Immature natural killer cell (primary cell): Measurements from ENCODE around the gene ARPC1A. TPM values are rescaled to one million over a fixed set of nuclear protein-coding genes. Genes with fewer than 3 reads are reported as not detected.

ENCODE experiments used
- DNase-seq, 3 donors: peaks; one replicate each; pipeline ENCODE4 v3.0.0; 2022; ENCODE audit warnings: mixed read lengths in 1 of 3
- H3K27ac Mint-ChIP-seq, 6 donors: one replicate each; pipeline ENCODE4 v1.8.0; 2020; ENCODE audit warnings: mixed read lengths in 6 of 6, mild to moderate bottlenecking in 5 of 6, inconsistent platforms in 4 of 6, moderate library complexity in 3 of 6
- H3K27me3 Mint-ChIP-seq, 3 donors: one replicate each; pipeline ENCODE4 v1.8.0; 2020 to 2021; ENCODE audit warnings: low read depth in 3 of 3, mild to moderate bottlenecking in 3 of 3, mixed read lengths in 3 of 3, moderate library complexity in 3 of 3, inconsistent platforms in 1 of 3
- H3K36me3 Mint-ChIP-seq, 3 donors: one replicate each; pipeline ENCODE4 v1.8.0; 2020; ENCODE audit warnings: mixed read lengths in 3 of 3, inconsistent platforms in 2 of 3, mild to moderate bottlenecking in 2 of 3
- H3K4me1 Mint-ChIP-seq, 2 donors: one replicate each; pipeline ENCODE4 v1.8.0; 2020; ENCODE audit warnings: inconsistent platforms in 2 of 2, mild to moderate bottlenecking in 2 of 2, mixed read lengths in 2 of 2, moderate library complexity in 1 of 2
- H3K4me3 Mint-ChIP-seq, 5 donors: one replicate each; pipeline ENCODE4 v1.8.0; 2020; ENCODE audit warnings: mild to moderate bottlenecking in 5 of 5, mixed read lengths in 5 of 5, inconsistent platforms in 3 of 5, moderate library complexity in 3 of 5
- H3K9me3 Mint-ChIP-seq, 6 donors: one replicate each; pipeline ENCODE4 v1.8.0; 2020; ENCODE audit warnings: mild to moderate bottlenecking in 6 of 6, mixed read lengths in 6 of 6, inconsistent platforms in 4 of 6, moderate library complexity in 3 of 6
- polyA plus RNA-seq, 3 donors: library from polyadenylated mRNA; unstranded; fragments of 300-500 nt; fragmentation: Illumina TruSeq; gene quantifications; one replicate each; pipeline ENCODE4 v1.2.3, GENCODE V29; 2021

The ARPC1A gene
- polyA plus RNA-seq, 3 donors from 2014 or later: 26.6 to 49.2 (median 39.5) TPM

DNA sequence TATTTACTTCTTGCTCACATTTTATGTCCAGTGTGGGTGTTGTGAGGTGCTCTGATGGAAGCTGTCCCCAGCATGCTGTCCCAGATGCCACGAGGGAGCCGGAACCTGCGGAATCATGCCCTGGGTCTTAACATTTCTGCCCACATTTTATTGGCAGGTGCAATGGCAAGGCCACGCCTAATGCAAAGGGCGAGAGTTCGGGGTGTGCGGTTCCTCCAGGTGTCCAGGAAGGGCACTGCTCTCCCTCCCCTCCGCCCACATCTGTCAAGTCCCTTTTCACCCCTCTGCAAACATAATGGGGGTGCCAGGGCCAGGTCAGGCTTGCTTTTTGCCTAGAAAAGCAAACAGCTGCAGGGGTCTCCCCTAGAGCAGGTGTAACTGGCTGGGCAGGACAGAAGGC lies 66.3 kb downstream of the ARPC1A start:
- H3K36me3 Mint-ChIP-seq: peaks cover 0 to 8% (median 0%) of the 10 kb centered on the region in 3 donors
- no peak for DNase-seq

DNA sequence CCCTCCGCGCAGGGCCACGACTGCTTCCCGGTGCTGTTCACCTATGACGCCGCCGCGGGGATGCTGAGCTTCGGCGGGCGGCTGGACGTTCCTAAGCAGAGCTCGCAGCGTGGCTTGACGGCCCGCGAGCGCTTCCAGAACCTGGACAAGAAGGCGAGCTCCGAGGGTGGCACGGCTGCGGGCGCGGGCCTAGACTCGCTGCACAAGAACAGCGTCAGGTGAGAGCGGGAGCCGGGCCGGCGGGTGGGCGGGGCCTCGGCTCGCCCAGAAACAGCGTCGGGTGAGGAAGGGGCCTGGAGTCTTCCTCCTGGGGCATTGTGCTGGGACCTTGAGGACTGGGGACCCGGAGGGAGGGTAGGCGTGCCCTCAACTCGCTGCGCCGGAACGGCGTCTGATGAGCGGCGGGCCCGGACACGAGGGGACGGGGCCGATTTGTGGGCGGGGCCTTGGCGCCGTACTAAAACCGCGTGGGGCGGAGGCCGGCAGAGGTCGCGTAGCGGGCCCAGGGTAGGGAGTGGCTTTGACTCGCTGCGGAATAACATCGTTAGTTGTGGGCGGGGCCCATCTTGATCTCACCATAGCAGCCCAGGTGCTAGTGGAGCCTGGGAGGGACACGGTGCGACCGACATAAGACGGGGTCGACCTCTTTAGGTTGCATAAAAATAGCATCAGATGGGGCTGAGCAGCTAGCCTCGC lies 67.1 kb downstream of the ARPC1A start:
- H3K4me1 Mint-ChIP-seq: peaks cover 17 to 21% of the 10 kb centered on the region in 2 donors
- no peaks in the 10 kb centered on the region for H3K9me3 Mint-ChIP-seq
- peaks cover 0 to 8% (median 0%) of the 10 kb centered on the region in 3 donors for H3K36me3 Mint-ChIP-seq

More for the DNA sequence above, 66.3 kb downstream of the ARPC1A start:
- no peaks in the 10 kb centered on the region for H3K9me3 Mint-ChIP-seq
- H3K27ac Mint-ChIP-seq: peak overlapping the region in 5 of 6 donors; percentile 51 to 92 (median 74)
- peak overlapping the region in 4 of 5 donors; percentile 20 to 87 (median 74) for H3K4me3 Mint-ChIP-seq
- peaks cover 0 to 4% (median 4%) of the 10 kb centered on the region in 3 donors for H3K27me3 Mint-ChIP-seq
- H3K4me1 Mint-ChIP-seq: peaks cover 15 to 18% of the 10 kb centered on the region in 2 donors

DNA sequence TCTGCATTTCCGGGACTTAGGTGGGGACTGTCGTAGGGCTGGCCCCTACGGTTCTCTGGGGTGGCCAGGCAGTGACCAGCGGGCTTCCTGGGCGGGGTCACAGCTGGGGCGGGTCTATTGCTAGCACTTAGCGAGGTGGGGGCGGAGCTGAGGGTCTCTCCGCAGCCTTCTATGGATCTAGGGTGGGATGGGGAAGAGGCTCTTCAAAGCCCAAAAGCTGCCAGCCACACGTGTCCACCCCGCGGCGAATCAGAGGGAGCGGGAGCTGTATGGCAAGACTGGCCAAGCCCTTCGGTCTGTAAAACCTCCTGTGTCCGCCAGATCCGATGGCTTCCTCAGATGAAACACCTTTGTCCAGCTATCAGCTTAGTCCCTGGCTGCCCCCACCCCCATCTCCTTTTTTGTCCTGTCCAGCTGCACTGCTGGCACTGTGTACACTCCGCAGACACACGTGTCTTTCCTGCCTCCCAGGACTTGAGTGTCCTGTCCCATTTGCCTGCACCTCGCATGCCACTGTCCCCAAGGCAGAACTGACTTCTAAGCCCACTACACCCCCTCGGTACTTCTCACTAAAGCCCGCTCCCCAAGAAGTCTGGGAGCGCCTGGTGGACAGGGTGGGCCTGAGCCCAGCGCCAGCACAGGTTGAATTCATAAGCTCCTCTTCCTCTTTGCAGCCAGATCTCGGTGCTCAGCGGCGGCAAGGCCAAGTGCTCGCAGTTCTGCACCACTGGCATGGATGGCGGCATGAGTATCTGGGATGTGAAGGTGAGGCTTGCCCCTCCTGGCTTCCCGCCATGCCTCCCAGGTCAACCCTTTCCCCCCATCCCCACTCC lies 67.9 kb downstream of the ARPC1A start:
- Mint-ChIP-seq H3K9me3 (no peaks in the 10 kb centered on the region), H3K27me3 (peaks cover 0 to 4% (median 4%) of the 10 kb centered on the region in 3 donors), H3K4me1 (peaks cover 18 to 25% of the 10 kb centered on the region in 2 donors), H3K36me3 (no peaks in the 10 kb centered on the region), H3K4me3 (peak overlapping the region; percentile 86 to 94 (median 90)), H3K27ac (peak overlapping the region; percentile 89 to 95 (median 92))
- DNase-seq: no peak

More for the DNA sequence above, 67.1 kb downstream of the ARPC1A start:
- peaks cover 0 to 4% (median 4%) of the 10 kb centered on the region in 3 donors for H3K27me3 Mint-ChIP-seq
- DNase-seq: peak; percentile 79 to 84 (median 84)
- peak overlapping the region; percentile 89 to 95 (median 92) for H3K27ac Mint-ChIP-seq
- peak overlapping the region; percentile 86 to 94 (median 90) for H3K4me3 Mint-ChIP-seq

DNA sequence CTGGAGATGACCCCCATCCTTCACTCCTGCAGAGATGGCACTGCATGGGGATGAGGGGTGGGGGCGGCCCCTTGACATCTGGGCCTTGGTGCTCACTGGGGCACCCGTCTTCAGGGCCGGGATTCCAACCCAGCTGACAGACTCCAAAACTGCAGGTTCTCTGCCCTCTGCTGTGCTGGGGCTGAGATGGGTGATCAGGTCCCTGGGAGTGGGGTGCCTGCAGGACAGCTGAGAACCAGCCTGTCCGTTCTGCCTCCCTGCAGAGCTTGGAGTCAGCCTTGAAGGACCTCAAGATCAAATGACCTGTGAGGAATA lies 68.4 kb downstream of the ARPC1A start:
- Mint-ChIP-seq H3K9me3 (no peaks in the 10 kb centered on the region), H3K4me3 (peak overlapping the region in 3 of 5 donors; percentile 5 to 87 (median 57)), H3K36me3 (peaks cover 0 to 3% (median 0%) of the 10 kb centered on the region in 3 donors), H3K4me1 (peaks cover 18 to 25% of the 10 kb centered on the region in 2 donors), H3K27ac (peak overlapping the region in 5 of 6 donors; percentile 25 to 92 (median 69)), H3K27me3 (peaks cover 0 to 4% (median 4%) of the 10 kb centered on the region in 3 donors)
- DNase-seq: no peak

DNA sequence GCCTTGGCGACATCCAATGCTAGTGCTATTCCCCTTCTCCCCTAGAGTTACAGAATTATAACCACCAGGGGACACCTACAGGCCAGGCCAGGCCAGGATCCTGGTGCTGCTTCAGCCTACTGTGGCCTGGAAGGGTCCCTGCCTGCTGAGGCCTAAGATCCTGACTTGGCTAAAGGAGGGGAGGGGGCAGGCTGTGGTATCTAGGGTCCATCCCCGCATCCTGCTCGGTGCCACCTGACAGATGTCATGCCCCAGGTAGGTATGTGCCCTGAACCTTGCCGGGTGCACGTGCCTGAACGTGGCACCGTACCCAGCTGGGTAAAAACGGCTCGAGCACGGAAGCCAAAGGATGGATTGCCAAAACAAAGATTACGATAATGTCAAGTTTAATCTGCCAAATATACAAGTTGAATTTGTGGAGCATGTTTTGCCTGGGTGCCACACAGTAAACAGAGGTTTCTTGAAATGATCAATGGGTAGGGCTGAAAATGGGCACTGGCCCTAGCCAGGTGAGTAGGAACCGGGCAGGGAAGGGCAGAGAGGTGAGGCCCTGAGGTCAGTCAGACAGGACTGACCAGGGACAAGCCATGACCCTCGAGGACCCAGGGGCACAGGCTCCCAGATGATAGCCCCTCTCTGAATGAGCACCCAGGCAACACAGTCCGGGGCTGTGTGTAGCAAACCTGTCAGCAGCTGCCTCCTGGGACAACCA lies 70.1 kb downstream of the ARPC1A start:
- peaks cover 0 to 4% (median 4%) of the 10 kb centered on the region in 3 donors for H3K27me3 Mint-ChIP-seq
- H3K36me3 Mint-ChIP-seq: peaks cover 0 to 4% (median under 1%) of the 10 kb centered on the region in 3 donors

DNA sequence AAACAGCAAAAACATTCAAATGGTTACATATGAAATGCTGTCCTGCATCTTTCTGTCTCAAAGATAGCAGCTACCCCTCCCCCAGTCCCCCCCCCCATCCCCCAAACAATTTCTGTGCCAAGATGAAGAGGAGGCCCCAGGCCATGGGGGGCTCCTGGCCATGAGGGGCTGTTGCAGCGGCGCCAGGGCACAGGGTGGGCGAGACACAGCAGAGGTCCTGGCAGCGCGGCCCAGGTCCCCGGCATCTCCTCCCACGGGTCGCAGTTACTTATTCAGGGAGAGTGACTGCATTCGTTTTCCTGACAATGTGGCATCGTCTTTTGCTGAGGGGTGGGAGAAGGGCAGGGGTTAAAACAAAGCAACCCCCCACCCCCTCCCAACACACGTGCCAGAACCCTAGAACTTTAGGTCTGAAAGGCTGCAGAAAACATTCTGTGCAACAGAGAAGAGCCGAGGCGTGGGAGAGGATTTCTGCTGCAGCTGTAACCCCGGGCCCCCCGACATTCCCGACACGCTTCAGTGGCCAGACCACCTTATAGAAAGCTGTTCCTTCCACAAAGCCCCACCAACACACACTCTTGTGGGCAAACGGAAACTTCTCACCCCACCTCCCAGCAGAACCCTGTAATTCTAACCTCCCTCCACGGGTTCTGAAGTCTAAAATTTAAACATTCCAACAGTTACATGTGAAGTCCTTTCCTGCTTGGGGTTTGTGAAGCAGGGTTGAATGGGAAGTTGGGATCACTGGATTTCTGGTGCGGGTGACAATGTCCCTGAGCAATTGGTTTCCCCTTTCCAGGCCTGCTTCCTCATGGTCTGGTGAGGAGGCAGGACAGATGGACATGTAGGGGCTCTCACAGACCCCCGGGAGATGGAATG lies 71.0 kb downstream of the ARPC1A start:
- Mint-ChIP-seq H3K9me3 (no peaks in the 10 kb centered on the region), H3K4me3 (no peak overlapping the region), H3K36me3 (peaks cover 4 to 8% (median 4%) of the 10 kb centered on the region in 3 donors), H3K27ac (peak overlapping the region in 4 of 6 donors; percentile 40 to 65 (median 52)), H3K27me3 (peaks cover 0 to 4% (median 4%) of the 10 kb centered on the region in 3 donors), H3K4me1 (peaks cover 21 to 32% of the 10 kb centered on the region in 2 donors)
- no peak for DNase-seq

More for the DNA sequence above, 70.1 kb downstream of the ARPC1A start:
- no peak overlapping the region for H3K4me3 Mint-ChIP-seq
- peaks cover 19 to 27% of the 10 kb centered on the region in 2 donors for H3K4me1 Mint-ChIP-seq
- peak overlapping the region in 3 of 6 donors; percentile 16 to 55 (median 40) for H3K27ac Mint-ChIP-seq
- no peaks in the 10 kb centered on the region for H3K9me3 Mint-ChIP-seq
- DNase-seq: no peak

DNA sequence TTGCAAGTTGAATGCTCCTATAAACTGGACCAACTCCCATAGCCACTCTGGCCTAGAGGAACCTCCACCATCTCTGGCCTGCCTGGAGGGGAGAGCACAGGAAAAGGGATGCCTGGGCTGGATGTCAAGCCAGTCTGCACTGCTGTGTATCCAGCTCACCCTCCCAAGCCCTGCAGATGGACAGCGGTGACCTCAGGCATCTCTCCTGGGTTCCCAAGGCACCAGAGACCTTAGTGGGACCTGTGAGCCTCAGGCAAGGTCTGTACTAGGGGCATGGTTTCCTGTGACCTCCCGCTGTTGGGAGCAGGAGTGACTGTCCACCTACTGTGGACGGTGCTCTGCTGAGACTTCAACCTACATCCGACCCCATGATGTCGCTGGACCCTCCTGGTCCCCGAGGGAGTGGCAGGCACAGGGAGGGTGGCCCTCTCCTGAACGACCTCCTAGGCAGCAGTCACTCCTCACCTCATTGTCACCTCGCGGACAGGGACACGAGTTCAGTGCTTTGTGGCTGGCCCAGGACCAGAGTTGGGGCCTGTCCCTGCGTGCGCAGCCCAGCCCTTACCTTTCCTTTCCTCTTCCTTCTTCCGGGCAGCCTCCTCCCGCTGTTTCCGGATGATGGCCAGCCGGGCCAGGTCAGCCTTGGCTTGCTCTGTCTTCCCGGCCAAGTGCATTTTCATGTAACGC lies 71.7 kb downstream of the ARPC1A start:
- peaks cover 21 to 32% of the 10 kb centered on the region in 2 donors for H3K4me1 Mint-ChIP-seq
- no peak overlapping the region for H3K4me3 Mint-ChIP-seq
- H3K36me3 Mint-ChIP-seq: peaks cover 4 to 8% (median 4%) of the 10 kb centered on the region in 3 donors
- no peak for DNase-seq
- peak overlapping the region in 5 of 6 donors; percentile 4 to 74 (median 49) for H3K27ac Mint-ChIP-seq
- peaks cover 0 to 4% (median 4%) of the 10 kb centered on the region in 3 donors for H3K27me3 Mint-ChIP-seq
- no peaks in the 10 kb centered on the region for H3K9me3 Mint-ChIP-seq

DNA sequence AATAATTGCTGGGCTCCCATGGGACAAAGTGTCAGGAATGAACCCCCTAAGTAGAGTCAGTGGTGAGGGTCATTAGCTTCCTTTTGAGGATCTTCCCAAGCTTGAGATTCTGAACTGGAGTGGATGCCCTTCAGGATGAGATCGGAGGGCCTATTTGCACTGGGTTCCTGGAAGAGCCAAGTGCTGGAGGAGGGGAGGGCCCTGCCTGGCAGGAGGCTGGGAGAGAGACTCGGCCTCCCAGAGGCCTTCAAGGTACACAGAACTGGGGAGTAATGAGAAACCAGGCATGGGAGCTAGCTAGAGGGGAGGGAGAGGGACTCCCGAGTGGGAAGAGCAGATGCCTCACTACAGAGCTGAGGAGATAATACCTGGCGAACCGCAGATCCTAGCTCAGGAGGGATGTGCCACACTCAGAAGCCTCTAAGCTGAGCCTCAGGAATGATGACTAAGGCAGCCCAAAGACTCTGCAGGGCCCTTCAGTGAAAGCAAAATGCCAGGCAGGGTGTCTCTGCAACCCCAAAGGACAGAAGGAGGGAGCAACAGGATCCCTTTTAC lies 73.3 kb downstream of the ARPC1A start:
- no peaks in the 10 kb centered on the region for H3K9me3 Mint-ChIP-seq
- H3K4me3 Mint-ChIP-seq: no peak overlapping the region

DNA sequence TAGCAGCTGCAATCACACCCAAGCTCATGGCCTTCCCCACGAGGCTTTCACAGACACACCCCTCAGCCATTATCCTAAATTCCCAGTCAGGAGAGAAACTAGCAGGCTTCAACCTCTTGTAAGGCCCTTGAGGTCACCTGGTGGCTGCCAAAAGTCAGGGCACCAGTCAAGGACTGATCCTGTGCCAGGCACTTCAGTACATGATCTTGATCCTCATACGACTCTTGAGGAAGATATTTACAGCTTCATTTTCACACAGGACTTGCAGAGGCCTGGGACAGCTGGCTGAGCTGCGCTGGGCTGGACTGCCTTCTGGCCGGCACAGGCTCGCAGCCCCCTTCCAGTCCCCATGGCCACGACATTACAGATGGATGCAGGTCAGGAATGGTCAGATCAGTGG lies 73.9 kb downstream of the ARPC1A start:
- peak overlapping the region in 5 of 6 donors; percentile 26 to 73 (median 52) for H3K27ac Mint-ChIP-seq
- H3K36me3 Mint-ChIP-seq: peaks cover 12 to 22% (median 12%) of the 10 kb centered on the region in 3 donors
- DNase-seq: no peak
- no peak overlapping the region for H3K4me3 Mint-ChIP-seq
- no peaks in the 10 kb centered on the region for H3K9me3 Mint-ChIP-seq
- H3K4me1 Mint-ChIP-seq: peaks cover 21 to 29% of the 10 kb centered on the region in 2 donors
- H3K27me3 Mint-ChIP-seq: peaks cover 0 to under 1% (median 0%) of the 10 kb centered on the region in 3 donors

More for the DNA sequence above, 73.3 kb downstream of the ARPC1A start:
- peaks cover 12 to 18% (median 12%) of the 10 kb centered on the region in 3 donors for H3K36me3 Mint-ChIP-seq
- DNase-seq: no peak
- H3K27me3 Mint-ChIP-seq: no peaks in the 10 kb centered on the region
- peak overlapping the region; percentile 46 to 84 (median 63) for H3K27ac Mint-ChIP-seq
- peaks cover 16 to 29% of the 10 kb centered on the region in 2 donors for H3K4me1 Mint-ChIP-seq

DNA sequence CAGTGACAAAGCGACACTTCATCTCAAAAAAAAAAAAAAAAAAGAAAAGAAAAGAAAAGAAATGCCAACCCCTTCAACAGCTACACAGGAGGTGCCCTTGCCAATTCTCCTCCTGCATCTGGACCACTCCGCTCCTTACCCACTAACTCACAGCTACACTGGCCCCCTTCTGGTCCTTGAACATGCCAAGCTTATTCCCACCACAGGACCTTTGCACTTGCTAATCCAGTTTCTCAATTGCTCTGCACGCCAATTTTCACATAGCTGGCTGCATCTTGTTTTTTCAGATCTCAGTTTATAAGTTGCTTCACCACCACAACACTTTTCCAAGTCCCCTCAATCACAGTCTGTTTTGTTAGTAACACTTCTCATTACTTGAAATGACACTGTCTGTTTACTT lies 77.2 kb downstream of the ARPC1A start:
- Mint-ChIP-seq H3K4me1 (peaks cover 38 to 48% of the 10 kb centered on the region in 2 donors), H3K27ac (peak overlapping the region in 5 of 6 donors; percentile 3 to 82 (median 20)), H3K9me3 (no peaks in the 10 kb centered on the region), H3K4me3 (no peak overlapping the region), H3K27me3 (peaks cover 2 to 14% (median 5%) of the 10 kb centered on the region in 3 donors), H3K36me3 (peaks cover 12 to 22% (median 12%) of the 10 kb centered on the region in 3 donors)
- DNase-seq: no peak

DNA sequence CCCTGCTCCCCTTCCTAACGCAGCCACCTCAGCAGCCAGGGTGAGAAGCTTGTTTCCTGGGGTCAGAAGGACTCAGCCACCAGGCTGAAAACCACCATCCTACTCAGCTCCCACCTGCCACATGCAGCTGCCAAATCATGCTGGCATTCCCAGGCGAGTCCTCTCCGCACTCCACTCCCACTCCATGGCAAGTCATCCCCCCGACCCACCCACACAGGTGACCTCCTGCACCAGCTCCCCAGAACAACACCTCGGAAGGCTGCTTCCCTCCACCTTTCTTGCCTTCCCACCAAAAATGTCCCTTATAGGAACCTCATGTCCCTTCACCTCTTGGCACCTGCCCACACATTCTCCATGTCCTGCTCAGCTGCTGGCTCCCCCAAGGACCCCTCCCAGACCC lies 78.1 kb downstream of the ARPC1A start:
- H3K4me1 Mint-ChIP-seq: peaks cover 39 to 50% of the 10 kb centered on the region in 2 donors

More for the DNA sequence above, 78.1 kb downstream of the ARPC1A start:
- H3K27ac Mint-ChIP-seq: peak overlapping the region; percentile 35 to 90 (median 78)
- peaks cover 7 to 21% (median 14%) of the 10 kb centered on the region in 3 donors for H3K27me3 Mint-ChIP-seq
- H3K9me3 Mint-ChIP-seq: no peaks in the 10 kb centered on the region
- H3K36me3 Mint-ChIP-seq: peaks cover 12 to 20% (median 12%) of the 10 kb centered on the region in 3 donors
- DNase-seq: no peak
- peak overlapping the region in 1 of 5 donors; percentile 30 for H3K4me3 Mint-ChIP-seq
